ENCODE results near the gene MALRD1.

DNA sequence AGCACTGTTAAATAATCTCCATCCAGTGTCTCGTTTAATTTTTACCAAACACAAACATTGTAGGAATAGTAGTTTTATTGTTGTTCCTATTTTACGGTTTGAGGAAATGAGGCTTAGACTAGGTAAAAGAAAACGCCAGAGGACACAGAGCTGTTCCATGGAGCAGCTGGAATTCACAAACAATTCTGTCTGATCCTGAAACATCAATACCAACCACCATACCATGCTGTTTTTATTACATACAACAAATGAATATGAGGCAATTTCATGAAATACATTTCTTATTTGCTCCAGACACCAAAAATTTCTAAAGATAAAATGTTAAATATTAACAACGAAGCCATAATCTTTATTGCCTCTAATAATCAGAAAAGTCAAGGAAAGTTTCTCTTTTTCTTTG, 9.4 kb downstream of the MALRD1 start:
- TF ChIP-seq, protein P1, sequence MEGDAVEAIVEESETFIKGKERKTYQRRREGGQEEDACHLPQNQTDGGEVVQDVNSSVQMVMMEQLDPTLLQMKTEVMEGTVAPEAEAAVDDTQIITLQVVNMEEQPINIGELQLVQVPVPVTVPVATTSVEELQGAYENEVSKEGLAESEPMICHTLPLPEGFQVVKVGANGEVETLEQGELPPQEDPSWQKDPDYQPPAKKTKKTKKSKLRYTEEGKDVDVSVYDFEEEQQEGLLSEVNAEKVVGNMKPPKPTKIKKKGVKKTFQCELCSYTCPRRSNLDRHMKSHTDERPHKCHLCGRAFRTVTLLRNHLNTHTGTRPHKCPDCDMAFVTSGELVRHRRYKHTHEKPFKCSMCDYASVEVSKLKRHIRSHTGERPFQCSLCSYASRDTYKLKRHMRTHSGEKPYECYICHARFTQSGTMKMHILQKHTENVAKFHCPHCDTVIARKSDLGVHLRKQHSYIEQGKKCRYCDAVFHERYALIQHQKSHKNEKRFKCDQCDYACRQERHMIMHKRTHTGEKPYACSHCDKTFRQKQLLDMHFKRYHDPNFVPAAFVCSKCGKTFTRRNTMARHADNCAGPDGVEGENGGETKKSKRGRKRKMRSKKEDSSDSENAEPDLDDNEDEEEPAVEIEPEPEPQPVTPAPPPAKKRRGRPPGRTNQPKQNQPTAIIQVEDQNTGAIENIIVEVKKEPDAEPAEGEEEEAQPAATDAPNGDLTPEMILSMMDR (IDR thresholded peaks at IDR 0.05 in 8 of 11, conservative IDR thresholded peaks at IDR 0.05 in 3 of 11) = no peak
- no peak for TF ChIP-seq POLR2A (IDR thresholded peaks at IDR 0.05)
- no peak for TF ChIP-seq POLR2AphosphoS5 (IDR thresholded peaks at IDR 0.05)
